SK-N-MC (cell line): ENCODE data around the gene SLFN5.

ENCODE experiments used
- EZH2 ChIP-seq: fragments of 200-600 bp; sonication (generic); IDR thresholded peaks from one replicate; pipeline ENCODE4 v1.6.1; 2017; ENCODE audit warnings: antibody characterized with exemption
- FOXP2 ChIP-seq: optimal IDR thresholded peaks from 2 replicates; pipeline ENCODE3; 2011; ENCODE audit warnings: mild to moderate bottlenecking, moderate library complexity; ENCODE audit not compliant: insufficient read depth; ENCODE audit errors: extremely low read length, control extremely low read depth

DNA sequence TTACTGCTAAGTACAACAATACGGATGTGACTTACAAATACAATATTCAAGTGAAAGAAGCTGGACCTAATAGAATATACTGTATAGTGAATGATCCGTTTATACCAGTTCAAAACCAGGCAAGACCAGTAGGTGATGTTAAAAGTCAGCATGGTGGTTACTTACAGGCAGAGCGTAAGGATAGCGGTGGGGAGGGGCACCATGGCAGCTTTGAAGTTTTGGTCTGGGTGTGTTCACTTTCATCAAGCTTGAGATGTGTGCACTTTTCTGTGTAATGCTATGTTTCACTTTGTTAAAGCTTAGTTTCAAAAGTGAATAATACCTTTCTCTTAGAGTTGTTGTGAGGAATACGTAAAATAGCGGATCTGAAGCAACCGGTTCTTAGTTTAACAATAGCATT is 32.1 kb upstream of the SLFN5 start:
- no peak for TF ChIP-seq EZH2
- TF ChIP-seq FOXP2: no peak
